K562 (cell line): ENCODE data around the gene HNRNPF. TPM values are rescaled to one million over a fixed set of nuclear protein-coding genes. Genes with fewer than 3 reads are reported as not detected.
A peak's percentile ranks its signal among the peaks of the same experiment; 100 is the strongest.

ENCODE experiments used
- ATF7 ChIP-seq: fragments of 450-650 bp; IDR thresholded peaks from 2 replicates; pipeline ENCODE4 v1.7.1; 2014; ENCODE audit warnings: mild to moderate bottlenecking, moderate library complexity
- CEBPB ChIP-seq: fragments of 450-650 bp; IDR thresholded peaks from 2 replicates; pipeline ENCODE4 v1.6.1; 2016; ENCODE audit warnings: missing genetic modification characterization, missing compliant biosample characterization
- CHCHD3 ChIP-seq: fragments of 250-450 bp; sonication (Bioruptor Pico); IDR thresholded peaks from 2 replicates; pipeline ENCODE4 v2.1.2; 2022; ENCODE audit warnings: mild to moderate bottlenecking
- HDAC3 ChIP-seq: fragments of 450-650 bp; IDR thresholded peaks from 2 replicates; pipeline ENCODE4 v1.6.1; 2018; ENCODE audit warnings: borderline replicate concordance, mild to moderate bottlenecking, moderate library complexity; ENCODE audit not compliant: partially characterized antibody
- HMGN3 ChIP-seq: IDR thresholded peaks from 2 replicates; pipeline ENCODE4 v1.6.1; 2011; ENCODE audit warnings: borderline replicate concordance, low read depth, mild to moderate bottlenecking, mixed read lengths, low read length; ENCODE audit not compliant: insufficient read length; ENCODE audit errors: extremely low read depth
- JUN ChIP-seq, 2 experiments: sonication (generic) in 1 of 2; formaldehyde crosslinking in 1 of 2; IDR thresholded peaks; 2 replicates each; pipeline versions ENCODE4 v1.6.1 to v1.8.0; 2012 to 2022; ENCODE audit warnings: borderline replicate concordance in 2 of 2, mild to moderate bottlenecking in 2 of 2, improper control_type of control experiment in 1 of 2, low read depth in 1 of 2, low read length in 1 of 2, missing genetic modification reagents in 1 of 2
- JUND ChIP-seq, 2 experiments: IDR thresholded peaks; 2 replicates in 1 of 2; 3 replicates in 1 of 2; pipeline ENCODE4 v1.6.1; 2011; ENCODE audit warnings: borderline replicate concordance in 2 of 2, low read depth in 2 of 2, low read length in 2 of 2, improper control_type of control experiment in 1 of 2, missing biosample characterization in 1 of 2, missing genetic modification characterization in 1 of 2, missing genetic modification reagents in 1 of 2
- KDM5B ChIP-seq: fragments of 200-600 bp; sonication (generic); IDR thresholded peaks from 2 replicates; pipeline ENCODE4 v1.6.1; 2012; ENCODE audit warnings: low read depth, mild to moderate bottlenecking, moderate library complexity, low read length, control low read depth, inconsistent platforms; ENCODE audit not compliant: insufficient replicate concordance
- L3MBTL2 ChIP-seq: fragments of 450-650 bp; IDR thresholded peaks from 2 replicates; pipeline ENCODE4 v1.6.1; 2016; ENCODE audit warnings: mild to moderate bottlenecking, moderate library complexity
- LARP7 ChIP-seq: fragments of 450-650 bp; IDR thresholded peaks from 2 replicates; pipeline ENCODE4 v1.6.1; 2016
- MYC ChIP-seq, 2 experiments: fragments of 250-450 bp in 1 of 2; sonication (Bioruptor Pico) in 1 of 2; IDR thresholded peaks; 2 replicates each; pipeline versions ENCODE4 v1.5.1 to v1.6.1; 2012 to 2021; ENCODE audit warnings: low read depth in 2 of 2, borderline replicate concordance in 1 of 2, improper control_type of control experiment in 1 of 2, low read length in 1 of 2, mild to moderate bottlenecking in 1 of 2, moderate library complexity in 1 of 2
- NFIC ChIP-seq: fragments of 450-650 bp; IDR thresholded peaks from 2 replicates; pipeline ENCODE4 v1.6.1; 2017; ENCODE audit warnings: mild to moderate bottlenecking, inconsistent platforms
- PATZ1 ChIP-seq: fragments of 250-450 bp; sonication (Bioruptor Pico); IDR thresholded peaks from 2 replicates; pipeline ENCODE4 v1.5.0; 2020; ENCODE audit warnings: mild to moderate bottlenecking, borderline replicate concordance
- PCBP1 ChIP-seq: fragments of 200-400 bp; formaldehyde crosslinking; IDR thresholded peaks from 2 replicates; pipeline ENCODE4 v1.6.1; 2018; ENCODE audit warnings: mild to moderate bottlenecking, low read depth, low read length; ENCODE audit not compliant: poor library complexity, severe bottlenecking
- PRMT5 ChIP-seq: sonication (generic); formaldehyde crosslinking; IDR thresholded peaks from 2 replicates; pipeline ENCODE4 v1.5.0; 2020; ENCODE audit warnings: missing genetic modification reagents
- STAG1 ChIP-seq: sonication (generic); formaldehyde crosslinking; IDR thresholded peaks from 2 replicates; pipeline ENCODE4 v1.5.0; 2020; ENCODE audit warnings: missing genetic modification reagents, borderline replicate concordance
- STAT6 ChIP-seq: sonication (generic); formaldehyde crosslinking; IDR thresholded peaks from 2 replicates; pipeline ENCODE4 v1.8.1; 2023; ENCODE audit warnings: mild to moderate bottlenecking, missing genetic modification reagents
- UBTF ChIP-seq, 2 experiments: IDR thresholded peaks; 2 replicates each; pipeline ENCODE4 v1.6.1; 2012; ENCODE audit warnings: improper control_type of control experiment in 2 of 2, low read depth in 2 of 2, low read length in 2 of 2, borderline replicate concordance in 1 of 2
- ZBTB8A ChIP-seq: fragments of 450-650 bp; IDR thresholded peaks from 2 replicates; pipeline ENCODE4 v1.6.1; 2018; ENCODE audit warnings: mild to moderate bottlenecking, moderate library complexity; ENCODE audit not compliant: partially characterized antibody
- ZNF384 ChIP-seq: IDR thresholded peaks from 2 replicates; pipeline ENCODE4 v1.6.1; 2012; ENCODE audit warnings: low read depth, low read length, improper control_type of control experiment
- polyA plus RNA-seq, 8 experiments: library from polyadenylated mRNA; depleted of rRNA in 4 of 8; stranded (reverse) in 5 of 8; unstranded in 3 of 8; fragments of >200 nt; fragmentation: Nextera tagmentation in 2 of 8; fragmentation: Illumina TruSeq in 1 of 8; extraction: Ambion mirVana in 2 of 8; extraction: Trizol in 1 of 8; gene quantifications; 2 replicates each; pipeline versions ENCODE4 v1.2.1 to v1.2.3, GENCODE V29; 2011 to 2014; ENCODE audit warnings: inconsistent platforms in 1 of 8, missing spikeins in 1 of 8
- total RNA-seq, 7 experiments: library from RNA; depleted of rRNA in 6 of 7; stranded (reverse); fragments of >200 nt in 6 of 7; fragmentation: Illumina TruSeq in 2 of 7; extraction: Trizol in 2 of 7; gene quantifications; 2 replicates each; pipeline versions ENCODE4 v1.2.1 to v1.2.3, GENCODE V29; 2011 to 2021; ENCODE audit warnings: low replicate concordance in 1 of 7

HNRNPF gene
- total and polyA plus RNA-seq, 9 of the 15 experiments (the other 6 are each of a cell fraction or from before 2014, with no cell fraction given): 192 to 489 (median 416) TPM

GRCh38 chr10:43407148-43407575 is 1.8 kb downstream of the HNRNPF start (continued):
- no peak for TF ChIP-seq JUND (IDR thresholded peaks at IDR 0.05; ENCODE audit: borderline replicate concordance, low read depth, low read length)
- TF ChIP-seq JUND (tag; IDR thresholded peaks at IDR 0.05; ENCODE audit: borderline replicate concordance, low read depth, low read length): 0 out of 3 replicates have a peak, but pooled peaks have one; percentile 6
- no peak for TF ChIP-seq STAT6 (CRISPR knock-in tag)
- TF ChIP-seq HDAC3: no peak
- TF ChIP-seq L3MBTL2: no peak
- TF ChIP-seq ATF7: no peak
- TF ChIP-seq MYC (IDR thresholded peaks at IDR 0.05; ENCODE audit: low read depth, low read length): no peak
- TF ChIP-seq MYC (CRISPR knock-in tag; IDR thresholded peaks at IDR 0.05; ENCODE audit: borderline replicate concordance, low read depth): no peak; the same call in 1 of the 2 replicates
- peak; percentile 30; the same call in 1 of the 2 replicates for TF ChIP-seq PATZ1 (CRISPR knock-in tag)
- TF ChIP-seq CHCHD3: no peak
- no peak for TF ChIP-seq JUN (IDR thresholded peaks at IDR 0.05; ENCODE audit: borderline replicate concordance, low read depth, low read length)
- TF ChIP-seq JUN (CRISPR knock-in tag; IDR thresholded peaks at IDR 0.05; ENCODE audit: borderline replicate concordance): no peak
- peak; percentile 71 for TF ChIP-seq HMGN3
- no peak for TF ChIP-seq ZBTB8A
- TF ChIP-seq CEBPB: no peak
- no peak for TF ChIP-seq ZNF384
- no peak for TF ChIP-seq STAG1
- TF ChIP-seq PCBP1: peak; percentile 79
- TF ChIP-seq UBTF (IDR thresholded peaks at IDR 0.05; ENCODE audit: borderline replicate concordance in 1 of 2, low read depth in 2 of 2, low read length in 2 of 2): peak; percentile 76 to 78; a peak in 1 of 4 replicates
- TF ChIP-seq KDM5B: peak; percentile 15
- TF ChIP-seq NFIC: no peak
- TF ChIP-seq LARP7: no peak
- TF ChIP-seq PRMT5: no peak
